H9 (cell line): ENCODE measurements around the gene KRT78. TPM values are rescaled to one million over a fixed set of nuclear protein-coding genes. Genes with fewer than 3 reads are reported as not detected.

Experiments
- DNase-seq: peaks from one replicate; pipeline ENCODE4 v3.0.0-alpha.2; 2017
- H2AFZ ChIP-seq: one replicate; pipeline ENCODE4 v1.6.1; 2013; ENCODE audit warnings: mild to moderate bottlenecking, low read length, control low read depth, moderate library complexity
- H2AK5ac ChIP-seq: 2 replicates; pipeline ENCODE4 v1.6.1; 2013; ENCODE audit warnings: low read length, control low read depth, mixed read lengths; ENCODE audit not compliant: insufficient read length
- H2BK120ac ChIP-seq: one replicate; pipeline ENCODE4 v1.6.1; 2013; ENCODE audit warnings: low read depth, mild to moderate bottlenecking, low read length, control low read depth, inconsistent platforms; ENCODE audit not compliant: poor library complexity, severe bottlenecking
- H2BK12ac ChIP-seq: 2 replicates; pipeline ENCODE4 v1.6.1; 2013; ENCODE audit warnings: low read length, control low read depth, mixed read lengths, low read depth; ENCODE audit not compliant: insufficient read length
- H2BK15ac ChIP-seq: 2 replicates; pipeline ENCODE4 v1.6.1; 2013; ENCODE audit warnings: low read depth, low read length, control low read depth
- H2BK20ac ChIP-seq: one replicate; pipeline ENCODE4 v1.6.1; 2013; ENCODE audit warnings: low read depth, mild to moderate bottlenecking, low read length, control low read depth, inconsistent platforms; ENCODE audit not compliant: poor library complexity, severe bottlenecking
- H2BK5ac ChIP-seq: 2 replicates; pipeline ENCODE4 v1.6.1; 2013; ENCODE audit warnings: low read length, control low read depth, mixed read lengths; ENCODE audit not compliant: insufficient read length
- H3K14ac ChIP-seq: 2 replicates; pipeline ENCODE4 v1.6.1; 2013; ENCODE audit warnings: low read length, control low read depth; ENCODE audit not compliant: insufficient read depth
- H3K18ac ChIP-seq: 2 replicates; pipeline ENCODE4 v1.6.1; 2013; ENCODE audit warnings: low read depth, mild to moderate bottlenecking, mixed read lengths, low read length, control low read depth; ENCODE audit not compliant: insufficient read length
- H3K23ac ChIP-seq: 2 replicates; pipeline ENCODE4 v1.6.1; 2013; ENCODE audit warnings: low read length, control low read depth, mixed read lengths, low read depth; ENCODE audit not compliant: insufficient read length
- H3K23me2 ChIP-seq: 2 replicates; pipeline ENCODE4 v1.6.1; 2013; ENCODE audit warnings: low read depth, mild to moderate bottlenecking, mixed read lengths, low read length, control low read depth; ENCODE audit not compliant: insufficient read length, poor library complexity, severe bottlenecking
- H3K27ac ChIP-seq: 2 replicates; pipeline ENCODE4 v1.5.1; 2013; ENCODE audit warnings: low read length, control low read depth, mixed read lengths, low read depth; ENCODE audit not compliant: insufficient read length
- H3K27me3 ChIP-seq: 2 replicates; pipeline ENCODE4 v1.6.1; 2013; ENCODE audit warnings: low read length, control low read depth, inconsistent platforms; ENCODE audit not compliant: insufficient read depth
- H3K4ac ChIP-seq: 2 replicates; pipeline ENCODE4 v1.6.1; 2013; ENCODE audit warnings: low read depth, mild to moderate bottlenecking, control low read depth, inconsistent platforms, low read length, moderate library complexity
- H3K4me1 ChIP-seq: 2 replicates; pipeline ENCODE4 v1.6.1; 2013; ENCODE audit warnings: low read length, control low read depth, inconsistent platforms; ENCODE audit not compliant: insufficient read depth
- H3K4me2 ChIP-seq: 2 replicates; pipeline ENCODE4 v1.6.1; 2013; ENCODE audit warnings: low read length, control low read depth, mixed read lengths; ENCODE audit not compliant: insufficient read length, insufficient read depth
- H3K56ac ChIP-seq: 2 replicates; pipeline ENCODE4 v1.6.1; 2013; ENCODE audit warnings: low read depth, mild to moderate bottlenecking, mixed read lengths, low read length, control low read depth; ENCODE audit not compliant: insufficient read length
- H3K79me1 ChIP-seq: 2 replicates; pipeline ENCODE4 v1.6.1; 2013; ENCODE audit warnings: low read depth, mild to moderate bottlenecking, moderate library complexity, low read length, control low read depth, inconsistent platforms; ENCODE audit not compliant: insufficient read depth, poor library complexity, severe bottlenecking
- H3K79me2 ChIP-seq: 2 replicates; pipeline ENCODE4 v1.6.1; 2013; ENCODE audit warnings: low read length, control low read depth, inconsistent platforms; ENCODE audit not compliant: insufficient read depth
- H3K9ac ChIP-seq: 2 replicates; pipeline ENCODE4 v1.6.1; 2013; ENCODE audit warnings: low read length, control low read depth, mixed read lengths; ENCODE audit not compliant: insufficient read length; ENCODE audit errors: extremely low read depth
- H3K9me3 ChIP-seq: one replicate; pipeline ENCODE4 v1.6.1; 2013; ENCODE audit warnings: low read depth, low read length, inconsistent platforms; ENCODE audit not compliant: control insufficient read depth
- H3T11ph ChIP-seq: one replicate; pipeline ENCODE4 v1.6.1; 2013; ENCODE audit warnings: mild to moderate bottlenecking, low read length, control low read depth, inconsistent platforms
- H4K20me1 ChIP-seq: one replicate; pipeline ENCODE4 v1.6.1; 2013; ENCODE audit not compliant: control insufficient read depth, insufficient read length, insufficient read depth
- H4K5ac ChIP-seq: 2 replicates; pipeline ENCODE4 v1.6.1; 2013; ENCODE audit warnings: low read depth, mild to moderate bottlenecking, mixed read lengths, low read length, control low read depth; ENCODE audit not compliant: insufficient read length
- H4K8ac ChIP-seq: replicated peaks from 2 replicates; pipeline ENCODE4 v1.6.1; 2013; ENCODE audit warnings: low read length, control low read depth, mixed read lengths, low read depth; ENCODE audit not compliant: insufficient read length
- H4K91ac ChIP-seq: 2 replicates; pipeline ENCODE4 v1.6.1; 2013; ENCODE audit warnings: low read depth, mild to moderate bottlenecking, moderate library complexity, mixed read lengths, low read length, control low read depth; ENCODE audit not compliant: insufficient read length
- H3K27ac Mint-ChIP-seq, 3 experiments: 2 replicates in 2 of 3; 3 replicates in 1 of 3; pipeline ENCODE4 v1.8.0; 2020 to 2021; ENCODE audit warnings: mixed read lengths in 3 of 3, mild to moderate bottlenecking in 1 of 3, moderate library complexity in 1 of 3
- H3K27me3 Mint-ChIP-seq: 2 replicates; pipeline ENCODE4 v1.8.0; 2021; ENCODE audit warnings: low read depth, mild to moderate bottlenecking, moderate library complexity, mixed read lengths
- H3K36me3 Mint-ChIP-seq, 3 experiments: 2 replicates in 2 of 3; 3 replicates in 1 of 3; pipeline ENCODE4 v1.8.0; 2020 to 2021; ENCODE audit warnings: low read depth in 3 of 3, mixed read lengths in 3 of 3; ENCODE audit not compliant: insufficient read depth in 1 of 3
- H3K4me1 Mint-ChIP-seq, 2 experiments: 2 replicates each; pipeline ENCODE4 v1.8.0; 2020; ENCODE audit warnings: mixed read lengths in 2 of 2
- H3K4me3 Mint-ChIP-seq, 2 experiments: 2 replicates in 1 of 2; 3 replicates in 1 of 2; pipeline ENCODE4 v1.8.0; 2020 to 2021; ENCODE audit warnings: mild to moderate bottlenecking in 2 of 2, mixed read lengths in 2 of 2, moderate library complexity in 1 of 2
- H3K9me3 Mint-ChIP-seq, 2 experiments: 2 replicates in 1 of 2; 3 replicates in 1 of 2; pipeline ENCODE4 v1.8.0; 2020; ENCODE audit warnings: mild to moderate bottlenecking in 2 of 2, mixed read lengths in 2 of 2, moderate library complexity in 1 of 2
- WGBS: extraction: QIAGEN DNeasy Blood & Tissue Kit; methylation state at CpG from one replicate; pipeline ENCODE4 v1.1.7; 2013; ENCODE audit warnings: missing lambda C conversion rate, low lambda C conversion rate, mixed read lengths; ENCODE audit not compliant: insufficient read length; ENCODE audit errors: extremely low coverage; 5-methylcytosine and 5-hydroxymethylcytosine counted together
- total RNA-seq: library from RNA; stranded (reverse); gene quantifications from 2 replicates; pipeline ENCODE4 v1.2.1, GENCODE V29; 2021
- TF ChIP-seq, protein P1 (sequence below): fragments of 200-600 bp; sonication (generic); conservative IDR thresholded peaks from 3 replicates; pipeline ENCODE4 v1.8.0; 2021; ENCODE audit warnings: antibody characterized with exemption, mild to moderate bottlenecking

KRT78 gene
- total RNA-seq, 1 experiment from 2014 or later, result not detected

DNA sequence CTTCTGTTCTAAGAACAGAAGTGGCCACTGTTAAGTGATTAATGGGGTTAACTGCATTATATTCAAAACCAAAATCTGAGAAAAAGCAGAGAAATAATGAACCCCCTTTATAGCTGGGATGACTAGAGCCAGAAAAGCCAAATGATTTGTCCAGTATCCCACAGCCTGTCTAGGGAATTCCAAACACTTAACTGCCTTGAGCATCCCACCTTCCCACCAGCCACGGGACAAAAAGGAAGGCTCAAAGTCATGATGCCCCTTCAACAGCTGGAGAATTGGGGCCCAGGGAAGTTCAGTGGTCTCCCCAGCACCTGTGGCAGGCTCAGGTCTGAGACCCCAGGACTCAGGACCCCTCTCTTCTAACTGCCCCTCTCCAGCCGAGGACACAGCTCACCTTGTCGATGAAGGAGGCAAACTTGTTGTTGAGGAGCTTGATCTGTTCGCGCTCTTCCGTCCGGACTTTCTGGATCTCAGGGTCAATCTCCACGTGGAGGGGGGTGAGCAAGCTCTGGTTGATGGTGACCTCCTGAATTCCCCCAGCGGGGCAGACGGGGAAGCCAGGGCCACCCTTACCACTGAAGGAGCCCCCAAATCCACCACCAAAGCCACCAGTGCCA, 35.5 kb downstream of the KRT78 start:
- no peak overlapping the region for H2BK5ac ChIP-seq
- Mint-ChIP-seq H3K27me3 (peaks cover 9% of the 10 kb centered on the region), H3K27ac (no peak overlapping the region), H3K4me3 (no peak overlapping the region), H3K4me1 (peaks cover 0 to under 1% of the 10 kb centered on the region in 2 experiments; a peak in 1 of 4 replicates), H3K9me3 (no peaks in the 10 kb centered on the region), H3K36me3 (no peaks in the 10 kb centered on the region)
- no peaks in the 10 kb centered on the region for H3K23me2 ChIP-seq
- H3K27ac ChIP-seq, result no peak overlapping the region
- no CpG with 5 or more reads among the region's 10 CpGs for WGBS
- no peak overlapping the region for H2BK12ac ChIP-seq
- H3K56ac ChIP-seq, result no peak overlapping the region
- H4K5ac ChIP-seq, result no peak overlapping the region
- H2BK120ac ChIP-seq, result no peak overlapping the region
- H2BK15ac ChIP-seq, result no peak overlapping the region
- H3K9ac ChIP-seq, result no peak overlapping the region
- H2BK20ac ChIP-seq, result no peak overlapping the region
- H4K20me1 ChIP-seq, result no peaks in the 10 kb centered on the region
- H3K14ac ChIP-seq, result no peak overlapping the region
- H4K8ac ChIP-seq, result no peak overlapping the region
- H2AFZ ChIP-seq, result no peak overlapping the region
- DNase-seq, result no peak
- no peak overlapping the region for H3K18ac ChIP-seq
- no peak overlapping the region for H2AK5ac ChIP-seq
- H3T11ph ChIP-seq, result no peak overlapping the region
- no peaks in the 10 kb centered on the region for H3K27me3 ChIP-seq
- no peak overlapping the region for H4K91ac ChIP-seq
- H3K79me2 ChIP-seq, result no peaks in the 10 kb centered on the region
- TF ChIP-seq, protein P1, sequence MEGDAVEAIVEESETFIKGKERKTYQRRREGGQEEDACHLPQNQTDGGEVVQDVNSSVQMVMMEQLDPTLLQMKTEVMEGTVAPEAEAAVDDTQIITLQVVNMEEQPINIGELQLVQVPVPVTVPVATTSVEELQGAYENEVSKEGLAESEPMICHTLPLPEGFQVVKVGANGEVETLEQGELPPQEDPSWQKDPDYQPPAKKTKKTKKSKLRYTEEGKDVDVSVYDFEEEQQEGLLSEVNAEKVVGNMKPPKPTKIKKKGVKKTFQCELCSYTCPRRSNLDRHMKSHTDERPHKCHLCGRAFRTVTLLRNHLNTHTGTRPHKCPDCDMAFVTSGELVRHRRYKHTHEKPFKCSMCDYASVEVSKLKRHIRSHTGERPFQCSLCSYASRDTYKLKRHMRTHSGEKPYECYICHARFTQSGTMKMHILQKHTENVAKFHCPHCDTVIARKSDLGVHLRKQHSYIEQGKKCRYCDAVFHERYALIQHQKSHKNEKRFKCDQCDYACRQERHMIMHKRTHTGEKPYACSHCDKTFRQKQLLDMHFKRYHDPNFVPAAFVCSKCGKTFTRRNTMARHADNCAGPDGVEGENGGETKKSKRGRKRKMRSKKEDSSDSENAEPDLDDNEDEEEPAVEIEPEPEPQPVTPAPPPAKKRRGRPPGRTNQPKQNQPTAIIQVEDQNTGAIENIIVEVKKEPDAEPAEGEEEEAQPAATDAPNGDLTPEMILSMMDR, result no peak
- no peaks in the 10 kb centered on the region for H3K4me1 ChIP-seq
- no peak overlapping the region for H3K4me2 ChIP-seq
- no peak overlapping the region for H3K4ac ChIP-seq
- no peaks in the 10 kb centered on the region for H3K9me3 ChIP-seq
- H3K23ac ChIP-seq, result no peak overlapping the region
- H3K79me1 ChIP-seq, result no peaks in the 10 kb centered on the region
